ENCODE data around the gene SMARCE1.

The SMARCE1 gene

DNA sequence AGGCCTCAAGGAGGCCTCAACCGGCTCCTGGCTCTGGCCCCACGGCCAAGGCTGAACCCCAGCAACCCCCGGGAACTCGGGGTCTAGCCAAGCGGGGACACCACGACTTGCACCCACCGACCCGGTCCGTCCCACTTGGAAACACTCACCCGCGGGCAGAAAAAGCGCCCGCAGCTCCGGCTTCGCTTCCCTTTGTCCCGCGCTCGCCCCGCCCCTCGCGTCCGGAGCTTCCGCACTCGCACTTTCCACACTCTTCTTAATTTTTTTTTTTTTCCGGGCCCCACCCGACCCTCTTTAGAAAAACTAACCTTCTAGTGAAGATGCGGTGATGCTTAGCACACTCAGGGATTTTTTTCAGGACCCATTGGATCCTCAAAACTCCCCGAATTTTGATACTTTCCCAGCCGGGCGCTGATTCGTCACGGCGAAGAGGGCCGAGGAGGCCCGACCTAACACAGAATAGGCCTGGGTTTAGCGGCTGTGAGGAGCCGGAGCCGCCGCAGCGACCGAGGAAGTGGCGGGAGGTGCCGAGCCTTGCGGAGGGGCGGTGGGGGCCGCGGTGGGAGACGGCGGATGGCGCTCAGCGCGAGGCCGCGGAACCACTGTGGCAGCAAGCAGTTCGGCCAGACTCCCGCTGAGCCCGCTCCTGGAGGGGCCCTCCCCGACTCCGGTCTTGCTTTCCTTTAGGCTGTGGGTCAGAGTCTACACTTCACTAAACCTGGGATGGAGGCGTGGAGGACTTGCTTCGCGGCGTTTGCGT, at the start of gene SMARCE1:
SMARCE1 (minus strand) TSS at position 195 of the 760 bp plus-strand sequence. CDS start 2,016 bp downstream, outside the sequence.
- peak; percentile 49 for DNase-seq (ENCODE audit: low read depth)

GRCh38 chr17:40697297-40697696, 49.7 kb upstream of the SMARCE1 start:
- no peak for DNase-seq (ENCODE audit: low read depth)

DNA sequence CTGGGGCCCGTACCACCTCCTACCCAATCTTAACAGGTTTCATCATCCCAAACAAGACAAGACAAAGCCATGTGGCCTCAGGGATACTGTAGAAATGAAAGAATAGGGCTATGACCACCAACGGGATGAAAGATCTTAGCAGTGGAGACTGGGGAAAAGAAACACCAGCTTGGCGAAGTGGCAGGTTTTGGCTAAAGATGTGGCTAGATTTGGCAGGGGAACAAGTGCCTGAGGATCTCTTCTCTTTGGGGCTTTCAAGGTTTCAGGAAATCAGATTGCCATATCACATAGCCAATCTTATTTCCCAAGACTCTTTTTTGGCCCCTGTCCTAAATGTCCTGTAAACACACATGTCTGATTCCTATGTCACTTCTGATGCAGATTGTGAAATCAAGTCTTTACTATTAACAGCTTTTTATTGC, 49.0 kb upstream of the SMARCE1 start:
- no peak for DNase-seq (ENCODE audit: low read depth)

DNA sequence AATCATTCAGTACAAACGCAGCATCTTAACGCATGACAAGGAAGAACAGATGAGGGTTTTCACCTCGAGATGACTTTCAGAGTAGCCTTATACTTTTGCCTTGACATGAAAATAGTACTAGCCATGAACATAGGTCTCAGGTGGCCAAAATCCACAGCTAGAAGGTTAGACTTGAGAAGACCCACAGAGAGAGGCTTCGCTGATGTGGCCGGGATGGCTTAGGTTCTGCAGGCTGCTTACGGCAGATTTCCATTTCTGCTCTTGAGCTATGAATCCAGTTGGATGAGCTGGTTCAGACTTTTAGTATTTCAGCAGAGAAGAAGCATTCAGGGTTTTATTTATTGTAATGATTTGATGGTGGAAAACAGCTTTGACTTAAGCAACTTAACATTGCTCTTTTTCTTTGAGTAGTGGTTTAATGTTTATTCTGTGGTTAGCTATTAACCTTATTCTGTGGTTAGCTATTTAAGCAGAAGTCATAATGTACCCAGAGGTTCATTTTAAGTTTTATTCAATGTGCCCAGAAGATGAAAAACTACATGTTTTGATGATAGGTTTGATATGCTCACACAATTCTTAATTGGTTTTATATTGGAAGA, 48.4 kb upstream of the SMARCE1 start:
- DNase-seq (ENCODE audit: low read depth): no peak

- no peak for DNase-seq (ENCODE audit: low read depth)
These were observed 47.0 kb upstream of the SMARCE1 start for GRCh38 chr17:40694584-40694983.

DNA sequence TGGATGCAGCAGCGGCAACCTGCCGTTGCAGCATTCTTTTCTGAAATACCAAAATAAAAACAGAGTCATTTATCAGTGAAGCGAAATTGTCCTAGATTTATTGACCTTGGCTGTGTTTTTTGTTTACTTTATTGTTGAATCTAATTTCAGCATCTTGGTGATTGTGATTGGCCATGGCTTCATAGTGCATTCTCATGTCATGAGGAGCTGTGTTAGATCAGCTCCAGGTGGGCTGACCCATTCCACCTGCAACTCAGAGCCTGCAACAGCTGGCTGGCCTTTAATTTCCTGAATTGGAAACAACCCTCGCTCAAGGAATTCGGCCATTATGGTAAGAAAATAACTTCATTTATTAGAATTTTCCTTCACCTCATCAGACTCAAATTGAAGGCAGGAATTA, 39.5 kb upstream of the SMARCE1 start:
- no peak for DNase-seq (ENCODE audit: low read depth)

DNA sequence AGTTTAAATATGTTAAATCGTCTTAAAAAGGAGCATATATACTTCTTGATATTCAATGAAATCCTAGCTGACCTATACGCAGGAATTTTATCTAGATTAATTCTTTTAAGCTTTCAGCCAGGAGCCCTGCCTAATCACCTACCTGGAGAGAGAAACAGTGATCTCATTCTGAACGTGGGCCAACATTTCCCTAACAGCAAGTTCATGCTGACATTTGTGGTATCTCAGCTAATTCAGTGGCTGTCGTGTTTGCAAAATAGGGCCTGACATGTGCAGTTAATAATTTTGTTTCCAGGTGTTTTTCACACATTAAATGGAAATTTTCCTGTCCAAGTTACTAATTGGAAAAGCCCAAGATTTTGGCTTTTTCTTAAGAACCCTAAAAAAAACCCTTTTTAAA, 38.6 kb upstream of the SMARCE1 start:
- DNase-seq (ENCODE audit: low read depth): no peak

DNA sequence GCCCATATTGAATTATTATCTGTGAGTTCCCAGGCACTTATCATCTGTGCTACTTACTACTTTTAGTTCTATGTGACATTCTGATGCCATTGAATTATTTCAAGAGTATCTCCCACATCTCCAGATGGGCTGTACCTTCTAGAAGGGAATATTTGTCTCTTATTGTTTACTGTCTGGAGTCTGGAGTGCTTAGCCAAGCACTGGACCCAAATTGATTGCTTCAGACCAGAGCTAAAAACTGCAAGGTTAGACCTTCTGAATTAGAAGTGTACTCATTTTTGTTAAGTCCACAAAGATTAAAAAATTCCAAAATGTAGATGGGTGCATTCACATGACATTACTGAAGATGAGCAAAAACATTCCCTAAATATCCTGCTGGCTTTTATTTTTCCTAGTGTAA, 33.4 kb upstream of the SMARCE1 start:
- DNase-seq (ENCODE audit: low read depth): no peak

DNA sequence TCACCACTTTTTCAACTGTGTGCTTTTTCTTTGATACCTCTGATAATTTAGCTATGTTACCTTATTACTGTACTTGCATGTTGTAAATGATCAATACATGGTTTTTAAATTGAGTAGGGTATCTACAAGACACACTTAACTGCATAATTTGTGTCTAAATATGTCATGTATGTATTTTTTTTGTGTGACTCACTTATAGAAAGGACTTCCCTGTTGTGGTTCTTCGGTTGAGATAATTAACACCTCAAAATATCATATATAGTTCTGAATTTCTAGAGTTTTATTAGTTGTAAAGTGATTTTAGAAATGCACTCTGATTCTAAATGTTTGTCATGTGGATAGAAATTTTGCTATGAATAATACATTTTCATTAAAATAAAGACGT, 31.9 kb upstream of the SMARCE1 start:
- DNase-seq (ENCODE audit: low read depth): no peak

DNA sequence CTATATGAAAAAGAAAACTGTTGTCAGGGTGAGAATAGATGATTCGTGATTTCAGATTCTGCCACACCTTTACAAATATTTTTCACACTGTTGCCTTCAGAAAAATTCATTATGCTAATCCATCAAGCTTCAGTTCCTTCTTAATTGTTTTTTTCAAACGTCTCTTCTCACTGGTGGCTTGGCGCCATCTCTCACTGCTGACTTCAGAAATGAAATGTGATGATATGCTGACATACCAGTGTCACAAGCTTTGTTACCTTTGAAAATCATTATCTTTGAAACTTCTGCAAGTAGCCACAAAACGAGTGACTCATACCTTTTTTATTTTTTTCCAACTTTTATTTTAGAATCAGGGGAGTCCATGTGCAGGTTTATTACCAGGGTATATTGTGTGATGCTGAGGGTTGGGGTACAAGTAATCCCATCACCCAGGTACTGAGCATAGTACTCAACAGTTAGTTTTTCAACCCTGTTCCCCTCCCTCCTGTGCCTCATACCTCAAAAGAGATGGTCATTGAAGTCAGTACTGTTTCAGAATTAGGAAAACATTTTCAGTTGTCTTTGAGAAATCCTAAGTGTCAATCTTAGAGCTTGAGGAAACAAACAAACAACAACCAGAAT, 31.4 kb upstream of the SMARCE1 start:
- no peak for DNase-seq (ENCODE audit: low read depth)

GRCh38 chr17:40675905-40676304, 28.3 kb upstream of the SMARCE1 start:
- no peak for DNase-seq (ENCODE audit: low read depth)

DNA sequence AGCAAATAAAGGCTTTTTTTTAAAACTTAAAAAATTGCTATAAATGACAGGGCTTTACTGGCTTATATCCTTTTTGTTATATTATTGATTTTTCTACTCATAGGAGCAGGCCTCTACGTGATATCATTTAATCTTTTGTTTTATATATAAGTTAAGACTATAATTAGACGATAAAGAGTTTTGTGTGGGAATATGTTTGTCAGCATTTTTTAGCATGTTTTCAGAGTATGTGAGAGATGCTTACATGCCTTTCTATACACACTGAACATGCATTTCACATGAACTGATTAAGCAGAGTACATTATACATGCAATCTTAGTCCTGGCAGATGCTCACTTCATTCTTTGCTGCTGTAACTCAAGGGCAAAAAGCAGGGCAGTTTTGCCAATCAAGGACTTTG, 25.0 kb upstream of the SMARCE1 start:
- DNase-seq (ENCODE audit: low read depth): no peak

- no peak for DNase-seq (ENCODE audit: low read depth)
These were observed 23.7 kb upstream of the SMARCE1 start for GRCh38 chr17:40671282-40671681.

DNA sequence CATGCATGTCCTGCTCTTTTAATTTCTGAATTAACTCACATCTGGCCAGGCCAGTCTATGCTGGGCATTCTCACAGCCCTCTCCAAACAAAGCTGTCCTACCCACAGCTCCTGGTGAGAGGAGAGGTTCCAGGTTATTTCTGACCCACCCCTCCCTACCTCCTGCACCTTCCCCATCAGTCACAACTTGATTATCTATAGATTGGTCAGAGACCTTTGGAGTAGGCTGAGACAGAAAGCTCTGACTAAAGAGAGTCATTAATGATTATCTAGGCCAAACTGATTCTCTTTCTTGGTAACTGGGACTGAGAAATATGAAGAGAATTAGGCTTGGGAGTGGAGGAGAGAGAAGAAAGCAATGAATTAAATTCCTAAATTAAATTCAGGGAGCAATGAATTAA, 18.7 kb upstream of the SMARCE1 start:
- no peak for DNase-seq (ENCODE audit: low read depth)

- no peak for DNase-seq (ENCODE audit: low read depth)
These were observed 17.1 kb upstream of the SMARCE1 start, which contains the start of gene KRT222 for GRCh38 chr17:40664582-40665333. Gene KRT222, minus strand, starts transcription at chr17:40665177. Its CDS starts 78 bp downstream, at chr17:40665099.

DNA sequence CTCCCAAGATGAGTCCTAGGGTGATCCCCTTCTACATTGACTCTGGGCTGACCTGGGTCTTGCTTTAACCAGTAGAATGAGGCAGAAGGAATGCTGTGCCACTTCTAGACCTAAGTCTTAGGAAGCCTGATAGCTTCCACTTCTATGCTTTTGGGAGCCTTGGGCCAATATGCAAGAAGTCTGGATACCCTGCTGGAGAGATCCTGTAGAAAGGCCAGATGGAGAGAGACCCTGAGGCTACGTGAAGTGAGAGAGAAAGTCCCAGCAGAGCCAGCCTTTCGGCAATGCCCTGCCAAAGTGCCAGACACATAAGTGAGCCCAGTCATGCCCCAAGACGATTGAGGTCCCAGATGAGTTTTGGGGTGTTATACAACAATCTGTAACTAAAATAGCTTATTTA, 15.6 kb upstream of the SMARCE1 start:
- no peak for DNase-seq (ENCODE audit: low read depth)

- DNase-seq (ENCODE audit: low read depth): no peak
These were observed 12.3 kb upstream of the SMARCE1 start for GRCh38 chr17:40659911-40660310.

- no peak for DNase-seq (ENCODE audit: low read depth)
These were observed 10.8 kb upstream of the SMARCE1 start for GRCh38 chr17:40658396-40658795.

GRCh38 chr17:40651939-40652338, 4.3 kb upstream of the SMARCE1 start:
- DNase-seq (ENCODE audit: low read depth): no peak

- DNase-seq (ENCODE audit: low read depth): no peak
These were observed 858 bp upstream of the SMARCE1 start for GRCh38 chr17:40648384-40648968.

DNA sequence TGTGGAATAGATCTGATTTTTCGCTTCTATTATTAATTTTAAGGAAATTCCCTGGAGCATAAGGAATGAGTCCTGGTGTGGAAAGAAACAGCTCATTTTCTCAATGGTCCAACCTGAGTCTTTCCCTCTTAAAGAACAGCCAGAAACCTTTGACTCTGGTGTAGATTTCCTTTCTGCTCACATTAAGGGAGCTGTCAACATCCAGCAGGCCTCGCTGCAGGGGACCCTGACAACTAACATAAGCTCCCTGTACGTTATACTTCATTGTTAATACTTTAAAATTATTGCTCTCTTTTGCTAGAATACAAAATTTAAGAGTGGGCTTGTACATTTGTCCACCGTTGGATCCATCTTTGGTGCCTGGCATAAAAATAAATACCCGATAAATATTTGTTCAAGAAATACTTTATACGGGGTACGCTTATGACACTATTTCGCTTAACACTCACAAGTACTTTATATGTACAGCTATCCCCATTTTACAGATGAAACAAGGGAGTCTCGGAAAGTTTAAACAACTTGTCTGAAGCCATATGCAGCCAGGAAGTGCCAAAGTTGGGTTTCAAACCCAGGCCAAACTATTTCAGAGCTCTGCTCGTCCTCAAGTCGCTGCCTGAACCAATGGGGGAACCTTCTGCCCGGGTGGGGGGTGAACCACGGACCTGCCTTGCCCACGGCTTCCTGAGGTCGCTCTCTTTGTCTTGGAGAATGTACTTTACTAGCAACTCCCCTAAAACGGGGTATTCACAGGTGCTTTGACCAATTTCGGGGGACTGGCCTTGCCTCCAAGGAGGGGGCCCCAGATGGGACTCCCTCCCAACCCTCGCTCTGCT, 611 bp downstream of the SMARCE1 start:
- DNase-seq (ENCODE audit: low read depth): peak; percentile 35
